WTC11 (cell line): ENCODE data around the gene SOX4. TPM values are rescaled to one million over a fixed set of nuclear protein-coding genes. Genes with fewer than 3 reads are reported as not detected.

Experiments used
- ATAC-seq: fragments of 200-7000 bp; cut with Tn5 transposase; 2 replicates; pipeline ENCODE4 v1.10.0; 2021; ENCODE audit warnings: mild to moderate bottlenecking, moderate library complexity
- CTCF ChIA-PET: fragments of 300-600 bp; sonication (Branson Sonifier 250); formaldehyde crosslinking; loops from one replicate; lab custom pipeline; 2021; ENCODE audit warnings: antibody characterized with exemption; lab: Charles Lee
- POLR2A ChIA-PET: fragments of 350-600 bp; sonication (Branson Sonifier 250); formaldehyde crosslinking; loops from one replicate; lab custom pipeline; 2021; ENCODE audit warnings: antibody characterized with exemption; lab: Charles Lee
- DNase-seq: peaks from one replicate; pipeline ENCODE4 v3.0.0; 2021; ENCODE audit warnings: low spot score
- H3K27ac Mint-ChIP-seq: 2 replicates; pipeline ENCODE4 v1.8.0; 2021; ENCODE audit warnings: mixed read lengths
- H3K27me3 Mint-ChIP-seq: 2 replicates; pipeline ENCODE4 v1.8.0; 2021; ENCODE audit warnings: low read depth, mild to moderate bottlenecking, moderate library complexity, mixed read lengths
- H3K36me3 Mint-ChIP-seq: 2 replicates; pipeline ENCODE4 v1.8.0; 2021; ENCODE audit warnings: mixed read lengths
- H3K4me1 Mint-ChIP-seq: 2 replicates; pipeline ENCODE4 v1.8.0; 2022; ENCODE audit warnings: mixed read lengths
- H3K4me3 Mint-ChIP-seq: 2 replicates; pipeline ENCODE4 v1.8.0; 2021; ENCODE audit warnings: mild to moderate bottlenecking, moderate library complexity, mixed read lengths
- H3K9me3 Mint-ChIP-seq: 2 replicates; pipeline ENCODE4 v1.8.0; 2021; ENCODE audit warnings: mixed read lengths
- AFF4 ChIP-seq: sonication (generic); formaldehyde crosslinking; IDR thresholded peaks from 2 replicates; pipeline ENCODE4 v1.8.1; 2023; ENCODE audit warnings: mild to moderate bottlenecking, missing genetic modification reagents, borderline replicate concordance
- AR ChIP-seq: fragments of 250-450 bp; sonication (Bioruptor Pico); IDR thresholded peaks from 2 replicates; pipeline ENCODE4 v1.9.0; 2021; ENCODE audit warnings: mild to moderate bottlenecking
- ATF6 ChIP-seq: sonication (generic); formaldehyde crosslinking; IDR thresholded peaks from 2 replicates; pipeline ENCODE4 v1.8.1; 2023; ENCODE audit warnings: mild to moderate bottlenecking, missing genetic modification reagents
- CBFB ChIP-seq: sonication (generic); formaldehyde crosslinking; IDR thresholded peaks from 2 replicates; pipeline ENCODE4 v1.8.1; 2022; ENCODE audit warnings: mild to moderate bottlenecking, low read depth, missing genetic modification reagents
- CTCF ChIP-seq: fragments of 200-600 bp; IDR thresholded peaks from 2 replicates; pipeline ENCODE4 v1.8.0; 2022; ENCODE audit warnings: antibody characterized with exemption
- JUN ChIP-seq: sonication (generic); formaldehyde crosslinking; IDR thresholded peaks from 2 replicates; pipeline ENCODE4 v1.8.0; 2023; ENCODE audit warnings: mild to moderate bottlenecking, missing genetic modification reagents
- NR1H2 ChIP-seq: sonication (generic); formaldehyde crosslinking; IDR thresholded peaks from 2 replicates; pipeline ENCODE4 v1.9.0; 2021; ENCODE audit warnings: mild to moderate bottlenecking, moderate library complexity, missing genetic modification reagents
- NR2C2 ChIP-seq: sonication (generic); formaldehyde crosslinking; IDR thresholded peaks from 2 replicates; pipeline ENCODE4 v1.8.0; 2022; ENCODE audit warnings: mild to moderate bottlenecking, missing genetic modification reagents
- SMAD4 ChIP-seq: sonication (generic); formaldehyde crosslinking; IDR thresholded peaks from 2 replicates; pipeline ENCODE4 v1.8.0; 2022; ENCODE audit warnings: mild to moderate bottlenecking, missing genetic modification reagents
- SOX15 ChIP-seq: fragments of 250-450 bp; sonication (Bioruptor Pico); IDR thresholded peaks from 2 replicates; pipeline ENCODE4 v1.9.0; 2021; ENCODE audit warnings: mild to moderate bottlenecking
- SP1 ChIP-seq: sonication (generic); formaldehyde crosslinking; conservative IDR thresholded peaks from 2 replicates; pipeline ENCODE4 v1.8.1; 2022; ENCODE audit warnings: missing genetic modification reagents
- STAT6 ChIP-seq: sonication (generic); formaldehyde crosslinking; conservative IDR thresholded peaks from 2 replicates; pipeline ENCODE4 v1.8.1; 2023; ENCODE audit warnings: mild to moderate bottlenecking, low read depth, missing genetic modification reagents, moderate library complexity
- TCF7 ChIP-seq: sonication (generic); formaldehyde crosslinking; IDR thresholded peaks from 2 replicates; pipeline ENCODE4 v1.8.0; 2022; ENCODE audit warnings: mild to moderate bottlenecking, low read depth, missing genetic modification reagents, moderate library complexity
- ZMAT4 ChIP-seq: fragments of 250-450 bp; sonication (Bioruptor Pico); IDR thresholded peaks from 2 replicates; pipeline ENCODE4 v1.9.0; 2021; ENCODE audit warnings: mild to moderate bottlenecking
- ZNF232 ChIP-seq: sonication (generic); formaldehyde crosslinking; IDR thresholded peaks from 2 replicates; pipeline ENCODE4 v1.8.0; 2022; ENCODE audit warnings: mild to moderate bottlenecking, missing genetic modification reagents
- ZNF416 ChIP-seq: fragments of 250-450 bp; sonication (Bioruptor Pico); IDR thresholded peaks from 2 replicates; pipeline ENCODE4 v1.9.0; 2021; ENCODE audit warnings: mild to moderate bottlenecking, inconsistent platforms
- ZNF512 ChIP-seq: sonication (generic); formaldehyde crosslinking; IDR thresholded peaks from 2 replicates; pipeline ENCODE4 v1.8.1; 2022; ENCODE audit warnings: missing genetic modification reagents, borderline replicate concordance
- ZNF532 ChIP-seq: fragments of 250-450 bp; sonication (Bioruptor Pico); IDR thresholded peaks from 2 replicates; pipeline ENCODE4 v1.9.0; 2021; ENCODE audit warnings: mild to moderate bottlenecking, borderline replicate concordance
- total RNA-seq: library from RNA; stranded (reverse); gene quantifications from 3 replicates; pipeline ENCODE4 v1.2.3, GENCODE V29; 2021

Gene SOX4
- total RNA-seq, 1 experiment from 2014 or later: 182 TPM

GRCh38 chr6:21592953-21593352 lies 598 bp upstream of the SOX4 start:
- no peak for ATAC-seq
- no peaks in the 10 kb centered on the region for H3K9me3 Mint-ChIP-seq
- DNase-seq: no peak
- peaks cover 3% of the 10 kb centered on the region; the same call in 1 of the 2 replicates for H3K27me3 Mint-ChIP-seq
- peaks cover 12% of the 10 kb centered on the region for H3K4me1 Mint-ChIP-seq
- peaks cover 29% of the 10 kb centered on the region for H3K36me3 Mint-ChIP-seq
- H3K4me3 Mint-ChIP-seq: no peak overlapping the region
- POLR2A ChIA-PET: interaction anchor here (0.6 to 4.7 kb wide), 29 partner anchors 9 to 1189 kb away, joined by 3 to 81 read pairs (median 5); no protein-coding TSS in a partner anchor
- H3K27ac Mint-ChIP-seq: no peak overlapping the region
- CTCF ChIA-PET: interaction anchor here (0.9 to 2.0 kb wide), 8 partner anchors 97 to 1042 kb away, joined by 3 to 7 read pairs (median 4); no protein-coding TSS in a partner anchor
- no peak for TF ChIP-seq ZMAT4
- TF ChIP-seq SP1 (CRISPR knock-in tag): no peak
- no peak for TF ChIP-seq TCF7 (CRISPR knock-in tag)
- TF ChIP-seq AFF4 (CRISPR knock-in tag): no peak
- TF ChIP-seq AR (CRISPR knock-in tag): no peak
- no peak for TF ChIP-seq ZNF232 (CRISPR knock-in tag)
- no peak for TF ChIP-seq JUN
- TF ChIP-seq NR2C2: no peak
- no peak for TF ChIP-seq SOX15 (CRISPR knock-in tag)
- no peak for TF ChIP-seq STAT6 (CRISPR knock-in tag)
- TF ChIP-seq SMAD4 (CRISPR knock-in tag): no peak
- TF ChIP-seq ZNF416: no peak
- TF ChIP-seq ATF6: no peak
- no peak for TF ChIP-seq ZNF532
- TF ChIP-seq NR1H2: no peak
- TF ChIP-seq CTCF: no peak
- no peak for TF ChIP-seq ZNF512
- no peak for TF ChIP-seq CBFB (CRISPR knock-in tag)
